ENCODE data around the gene LCP2.

- TF ChIP-seq CTCF (IDR thresholded peaks at IDR 0.05) (no peak), POLR2A (IDR thresholded peaks at IDR 0.05) (no peak)
These were observed 12.4 kb downstream of the LCP2 start for GRCh38 chr5:170285181-170285580.

All from lower leg skin (tissue), 3 donors.